Activated naive CD8-positive, alpha-beta T cell treated with anti-CD3 and anti-CD28 coated beads, Interleukin-2, amount 50 U/mL, for 16 hours (primary cell): ENCODE results near the gene TMEM187.
"Not testable (repeated sequence)": the region's sequence is repeated elsewhere in the genome, so short reads cannot be mapped to it uniquely, and the experiment has no call there.

Experiments
- DNase-seq: peaks from one replicate; pipeline ENCODE4 v3.0.0-alpha.2; 2020; ENCODE audit warnings: low read depth, low spot score

The TMEM187 gene

GRCh38 chrX:153971450-153972367 lies 845 bp upstream of the TMEM187 start, which contains the start of gene HCFC1:
Gene HCFC1, minus strand, starts transcription at chrX:153971818. Its CDS starts 978 bp downstream, at chrX:153970840.
- peak; percentile 69 for DNase-seq

DNA sequence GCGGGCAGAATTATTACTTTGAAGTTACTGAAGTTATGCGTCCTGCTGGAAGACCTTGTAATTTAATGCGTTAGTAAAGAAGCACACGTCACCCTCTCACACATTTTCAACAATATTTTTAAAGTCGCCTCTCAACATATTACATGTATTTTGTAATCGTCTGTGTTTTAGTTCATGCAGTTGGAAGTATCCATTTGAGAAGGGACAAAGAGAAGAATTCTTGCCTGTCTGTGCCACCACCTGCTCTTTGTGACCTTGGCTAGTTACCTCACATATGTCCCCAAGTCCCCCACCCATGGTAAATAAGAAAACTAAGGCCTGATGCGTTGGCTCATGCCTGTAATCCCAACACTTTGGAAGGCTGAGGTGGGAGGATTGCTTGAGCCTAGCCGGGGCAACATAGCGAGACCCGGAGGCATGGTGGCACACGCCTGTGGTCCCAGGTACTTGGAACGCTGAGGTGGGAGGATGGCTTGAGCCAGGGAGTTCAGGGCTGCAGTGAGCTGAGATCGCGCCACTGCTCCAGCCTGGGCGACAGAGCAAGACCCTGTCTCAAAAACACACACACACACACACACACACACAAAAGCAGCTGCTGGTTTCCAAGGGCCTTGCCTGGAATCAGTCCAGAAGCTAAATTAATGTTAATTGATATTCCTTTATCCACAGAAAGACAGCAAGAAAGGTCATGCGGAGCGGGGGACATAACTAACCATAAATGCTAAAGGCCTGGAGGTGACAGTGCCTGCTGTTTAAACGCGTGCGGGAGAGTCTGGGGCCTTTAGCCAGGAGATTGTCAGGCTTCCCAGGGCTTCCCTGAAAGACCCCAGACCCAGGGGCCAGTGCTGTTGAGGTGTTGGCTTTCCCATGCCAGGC lies 811 bp downstream of the TMEM187 start:
- no peak for DNase-seq

DNA sequence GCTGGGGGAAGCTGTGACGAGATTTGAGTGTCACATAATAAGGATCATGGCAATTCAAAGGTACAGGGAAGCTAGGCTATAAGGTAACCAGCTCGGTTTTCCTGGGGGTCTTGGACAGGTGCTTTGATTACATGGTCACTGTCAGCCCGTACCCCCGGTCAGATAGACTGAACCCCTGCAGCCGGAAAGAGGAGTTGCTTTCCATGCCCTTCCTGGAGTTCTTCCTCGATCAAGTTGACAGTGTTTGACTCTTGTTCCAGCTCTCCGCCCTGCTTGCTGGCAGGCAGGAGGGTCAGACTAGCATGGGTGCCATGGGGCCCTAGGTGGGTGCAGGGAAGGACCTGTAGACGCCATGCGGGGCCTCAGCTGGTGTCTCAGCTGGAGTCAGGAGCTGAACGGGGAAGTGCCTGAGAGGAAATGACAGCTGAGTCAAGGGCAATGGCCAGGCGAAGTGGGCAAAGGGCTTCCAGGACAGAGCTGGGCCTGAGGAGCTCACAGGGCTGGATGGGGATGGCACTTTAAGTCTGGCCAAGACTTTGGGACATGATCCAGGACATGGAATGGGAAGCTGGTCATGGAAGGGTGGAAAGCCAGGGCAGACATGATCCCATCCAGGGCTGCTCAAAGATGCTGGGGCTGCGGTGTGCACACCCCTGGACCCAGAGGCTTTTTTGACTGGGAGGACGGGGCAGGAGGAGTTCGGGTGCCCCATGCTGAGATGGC lies 1.6 kb downstream of the TMEM187 start:
- no peak for DNase-seq

GRCh38 chrX:153974726-153975286 lies 2.3 kb downstream of the TMEM187 start:
- DNase-seq, result no peak

GRCh38 chrX:153980394-153980793 lies 7.8 kb downstream of the TMEM187 start:
- not testable (repeated sequence) for DNase-seq

DNA sequence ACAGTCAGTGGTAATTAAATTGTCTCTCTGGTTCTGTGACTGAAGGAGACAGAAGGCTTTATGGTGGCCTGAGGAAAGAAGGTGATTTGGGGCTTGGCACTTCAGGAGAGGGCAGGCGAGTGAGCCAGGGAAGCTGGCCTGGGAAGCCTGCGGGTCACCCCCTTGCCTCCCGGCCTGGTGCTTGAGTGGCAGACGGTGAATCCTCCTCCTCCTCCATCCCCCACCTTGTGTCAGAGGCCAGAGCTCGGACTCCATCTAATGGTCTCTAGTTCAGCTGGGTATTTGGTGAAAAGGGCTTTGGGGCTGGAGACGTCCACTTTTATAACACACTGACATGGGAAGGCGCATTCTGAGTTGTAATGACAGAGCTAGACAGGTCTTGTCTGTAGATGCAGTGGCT lies 8.7 kb downstream of the TMEM187 start:
- no peak for DNase-seq

DNA sequence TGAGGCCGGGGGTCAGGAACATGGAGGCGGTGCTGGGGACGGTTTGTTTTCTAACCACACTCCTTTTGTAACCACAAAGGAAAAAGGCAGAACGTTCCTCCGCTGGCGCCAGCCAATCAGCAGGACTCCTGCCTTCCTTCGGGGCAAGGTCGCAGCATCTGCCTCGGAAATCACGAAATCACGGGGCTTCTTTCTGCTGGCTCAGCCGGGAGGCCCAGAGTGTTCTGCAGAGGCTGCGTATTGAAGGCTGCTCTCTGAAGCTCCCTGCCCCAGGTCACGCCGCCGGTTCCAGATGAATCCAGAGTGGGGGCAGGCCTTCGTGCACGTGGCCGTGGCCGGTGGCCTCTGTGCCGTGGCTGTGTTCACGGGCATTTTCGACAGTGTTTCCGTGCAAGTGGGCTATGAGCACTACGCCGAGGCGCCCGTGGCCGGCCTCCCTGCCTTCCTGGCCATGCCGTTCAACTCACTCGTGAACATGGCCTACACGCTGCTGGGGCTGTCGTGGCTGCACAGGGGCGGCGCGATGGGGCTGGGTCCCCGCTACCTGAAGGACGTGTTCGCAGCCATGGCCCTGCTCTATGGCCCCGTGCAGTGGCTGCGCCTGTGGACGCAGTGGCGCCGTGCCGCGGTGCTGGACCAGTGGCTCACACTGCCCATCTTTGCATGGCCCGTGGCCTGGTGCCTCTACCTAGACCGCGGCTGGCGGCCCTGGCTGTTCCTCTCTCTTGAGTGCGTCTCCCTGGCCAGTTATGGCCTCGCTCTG lies 9.4 kb downstream of the TMEM187 start:
- DNase-seq, result no peak

DNA sequence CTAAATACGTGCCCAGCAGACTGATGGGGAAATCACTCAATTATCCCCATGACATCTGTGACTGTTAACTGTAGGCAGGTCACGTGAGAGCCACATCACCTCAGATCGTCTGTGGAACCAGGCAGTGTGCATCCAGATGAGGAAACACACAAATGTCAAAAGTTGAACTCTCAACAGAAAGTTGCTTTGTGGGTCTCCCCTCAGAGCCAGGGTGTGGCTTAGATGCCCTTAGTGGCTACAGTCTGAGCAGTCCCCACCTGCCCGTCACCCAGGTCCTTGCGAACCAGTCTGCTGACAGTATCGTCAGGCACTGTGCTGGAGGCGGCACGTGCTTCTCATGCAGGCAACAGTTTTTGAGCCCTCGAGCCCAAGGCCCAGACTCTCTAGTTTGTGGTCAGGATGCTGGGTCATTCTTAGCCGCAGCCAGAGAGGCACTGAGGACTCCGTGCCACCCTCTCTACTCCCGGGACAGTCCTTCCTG lies 10.8 kb downstream of the TMEM187 start:
- no peak for DNase-seq

DNA sequence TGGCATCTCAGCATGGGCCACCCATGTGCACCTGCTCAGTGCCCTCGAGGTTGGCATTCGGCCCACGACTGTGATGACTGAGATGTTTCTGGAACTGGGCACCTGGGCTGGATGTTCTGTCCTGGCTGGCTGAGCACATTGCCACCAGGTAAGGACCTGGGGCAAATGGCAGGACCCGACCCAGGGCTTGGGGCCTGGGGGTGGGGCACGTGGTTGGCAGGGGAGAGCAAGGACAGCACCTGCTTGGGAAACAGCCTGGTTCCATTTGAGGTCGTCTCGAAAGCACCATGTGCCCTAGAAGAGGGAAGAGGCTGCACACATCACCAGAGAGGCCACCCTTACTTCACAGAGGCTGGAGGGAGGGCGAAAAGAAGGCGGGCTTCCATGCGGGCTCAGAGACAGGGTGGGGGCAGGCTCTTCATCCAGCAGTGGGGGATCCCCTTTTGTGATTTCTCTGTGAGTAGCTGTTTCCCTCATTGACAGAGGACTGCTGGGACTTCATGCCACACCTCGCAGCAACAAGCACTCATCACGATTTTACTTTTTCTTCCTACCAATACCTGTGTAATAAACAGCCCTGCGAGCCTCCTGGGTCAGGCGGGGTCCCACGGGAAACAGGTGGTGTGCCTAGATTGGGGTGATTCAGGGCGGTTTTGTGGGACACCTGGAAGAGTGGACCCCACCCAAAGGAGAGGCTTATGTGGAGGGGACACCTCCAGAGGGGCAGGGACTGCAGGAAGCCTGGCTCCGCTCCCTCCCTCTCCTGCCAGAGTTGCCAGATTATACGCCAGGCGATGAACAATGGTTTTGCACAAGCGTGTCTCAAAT lies 12.0 kb downstream of the TMEM187 start:
- peak; percentile 14 for DNase-seq

DNA sequence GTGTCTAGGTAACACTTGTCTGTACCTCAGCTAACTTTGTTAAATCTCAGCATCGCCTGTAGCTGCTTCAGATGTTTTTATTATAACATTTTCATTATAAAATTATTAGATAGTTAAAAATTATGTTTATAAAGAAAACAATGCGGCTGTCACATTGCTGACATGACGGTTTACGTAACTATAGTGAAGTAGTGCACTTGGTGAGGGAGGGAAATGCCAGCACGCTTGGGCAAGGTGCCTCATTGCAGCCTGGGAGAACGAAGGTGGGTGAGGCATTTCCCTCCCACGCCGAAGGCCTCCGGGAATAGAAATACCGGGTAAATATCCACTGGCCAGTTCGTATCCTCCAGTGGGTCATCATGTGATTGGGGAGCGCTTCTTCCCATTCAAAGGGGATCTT lies 15.9 kb downstream of the TMEM187 start:
- DNase-seq, result no peak

DNA sequence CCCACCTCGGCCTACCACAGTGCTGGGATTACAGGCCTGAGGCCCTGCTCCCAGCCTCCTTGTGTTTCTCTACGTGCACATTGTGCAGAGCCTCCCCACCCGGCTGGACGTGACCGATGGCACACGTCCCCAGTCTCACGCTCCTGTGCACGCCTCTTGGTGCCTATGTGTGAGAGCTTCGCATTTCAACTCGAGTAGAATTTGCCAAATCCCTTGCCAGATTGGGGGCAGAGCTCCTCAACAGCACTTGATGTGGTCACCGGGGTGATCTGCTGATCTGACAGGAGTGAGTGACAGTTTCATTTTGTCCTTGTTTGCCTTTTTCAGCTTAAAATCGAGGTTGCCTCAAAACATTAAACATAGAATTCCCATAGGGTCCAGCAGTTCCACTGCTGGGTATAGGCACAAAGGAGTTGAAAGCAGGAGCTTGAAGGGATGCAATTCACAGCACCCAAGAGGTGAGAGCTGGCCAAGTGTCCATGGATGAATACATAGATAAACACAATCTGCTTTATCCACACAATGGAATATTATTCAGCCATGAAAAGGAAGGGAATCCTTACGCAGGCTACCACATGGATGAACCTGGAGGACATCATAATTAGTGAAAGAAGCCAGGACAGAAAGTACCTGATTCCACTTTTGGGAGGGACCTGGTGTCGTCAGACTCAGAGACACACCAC lies 17.6 kb downstream of the TMEM187 start:
- no peak for DNase-seq

DNA sequence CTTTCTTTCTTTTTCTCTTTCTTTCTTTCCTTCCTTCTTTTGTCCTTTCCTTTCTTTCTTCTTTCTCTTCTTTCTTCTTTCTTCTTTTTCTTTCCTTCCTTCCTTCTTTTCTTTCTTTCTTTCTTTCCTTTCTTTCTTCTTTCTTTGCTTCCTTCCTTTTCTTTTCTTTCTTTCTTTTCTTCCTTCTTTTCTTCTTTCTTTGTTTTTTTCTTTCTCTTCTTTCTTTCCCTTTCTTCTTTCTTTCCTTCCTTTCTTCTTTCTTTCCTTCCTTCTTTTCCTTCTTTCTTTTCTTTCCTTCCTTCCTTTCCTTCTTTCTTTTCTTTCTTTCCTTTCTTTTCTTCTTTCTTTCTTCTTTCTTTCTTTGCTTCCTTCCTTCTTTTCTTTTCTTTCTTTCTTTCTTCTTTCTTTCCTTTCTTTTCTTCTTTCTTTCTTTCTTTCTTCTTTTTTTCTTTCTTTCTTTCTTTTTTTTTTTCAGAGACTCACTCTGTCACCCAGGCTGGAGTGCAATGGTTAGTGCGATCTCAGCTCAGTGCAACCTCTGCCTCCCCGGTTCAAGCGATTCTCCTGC lies 18.5 kb downstream of the TMEM187 start:
- DNase-seq, result no peak

DNA sequence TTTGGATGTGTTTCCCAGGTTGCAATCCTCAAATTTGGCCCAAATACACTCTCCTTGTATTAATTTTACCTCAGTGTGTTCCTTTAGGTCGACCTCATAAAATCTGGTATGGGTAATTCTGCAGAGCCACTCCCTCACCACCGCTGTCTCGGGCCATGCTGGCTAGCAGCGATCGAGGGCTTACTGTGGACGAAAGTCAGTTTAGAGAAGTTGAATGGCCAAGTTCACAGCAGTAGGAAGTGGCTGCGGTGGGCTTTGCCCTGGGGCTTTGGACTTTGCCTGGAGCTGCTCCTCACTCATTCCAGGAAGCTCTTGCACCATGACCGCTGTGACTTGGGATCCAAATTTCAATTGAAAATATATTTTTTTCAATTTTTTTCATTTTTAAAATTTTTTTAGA lies 19.6 kb downstream of the TMEM187 start:
- DNase-seq, result no peak

DNA sequence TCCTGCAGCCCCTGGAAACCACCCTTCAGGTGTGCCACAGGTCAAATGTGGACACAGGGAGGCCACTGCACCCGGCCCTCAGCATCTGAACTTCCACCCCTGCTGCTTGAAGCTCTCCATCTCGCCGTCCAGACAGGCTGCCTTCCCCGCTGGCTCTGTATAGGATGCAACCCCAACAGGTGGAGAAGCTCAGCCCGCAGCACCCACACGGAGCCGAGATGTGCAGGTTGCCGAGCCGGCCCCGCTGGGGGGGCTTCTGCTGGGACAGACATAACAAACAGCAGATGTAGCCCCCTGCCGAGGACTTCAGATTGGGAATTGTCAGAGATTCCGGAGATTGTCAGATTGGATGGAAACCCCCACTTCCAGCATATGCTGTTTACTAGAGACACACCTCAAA lies 20.5 kb downstream of the TMEM187 start:
- DNase-seq, result no peak

- no peak for DNase-seq
Measured at GRCh38 chrX:153993978-153994377, 21.4 kb downstream of the TMEM187 start.

GRCh38 chrX:153994398-153994797 lies 21.8 kb downstream of the TMEM187 start:
- not testable (repeated sequence) for DNase-seq

DNA sequence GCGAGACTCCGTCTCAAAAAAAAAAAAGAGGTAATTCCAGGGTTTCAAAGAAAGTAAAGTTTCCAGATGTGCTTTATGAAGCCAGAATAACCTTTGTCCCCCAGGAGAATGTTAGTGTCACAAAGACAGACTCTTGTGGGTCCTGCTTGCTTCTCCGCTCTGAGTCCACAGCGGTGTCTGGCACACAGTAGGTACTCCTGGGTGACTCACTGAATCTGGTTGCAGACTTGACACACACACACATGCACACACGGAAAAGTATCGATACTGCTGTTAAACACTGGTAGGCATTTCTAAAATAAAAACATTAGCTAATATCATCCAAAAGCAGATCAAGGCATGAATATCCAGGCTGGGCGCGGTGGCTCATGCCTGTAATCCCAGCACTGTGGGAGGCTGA lies 22.9 kb downstream of the TMEM187 start:
- no peak for DNase-seq

- DNase-seq, result no peak
Measured at GRCh38 chrX:153999359-154000037, 26.9 kb downstream of the TMEM187 start.
